NB4 (cell line): ENCODE data around the gene IRAK1.

Experiments used
- DNase-seq: peaks from one replicate; pipeline ENCODE4 v3.0.0; 2010; ENCODE audit warnings: low read depth
- H3K4me3 ChIP-seq: one replicate; pipeline ENCODE4 v1.5.1; 2011; ENCODE audit warnings: mild to moderate bottlenecking, low read depth, low read length, moderate library complexity
- CTCF ChIP-seq: IDR thresholded peaks from one replicate; pipeline ENCODE4 v1.5.1; 2012; ENCODE audit warnings: low read depth, low read length
- MAX ChIP-seq: IDR thresholded peaks from 2 replicates; pipeline ENCODE4 v1.6.1; 2011; ENCODE audit warnings: low read depth, low read length
- MYC ChIP-seq: IDR thresholded peaks from 2 replicates; pipeline ENCODE4 v1.6.1; 2011; ENCODE audit warnings: low read depth, low read length
- POLR2A ChIP-seq: IDR thresholded peaks from 2 replicates; pipeline ENCODE4 v1.6.1; 2011; ENCODE audit warnings: mild to moderate bottlenecking; ENCODE audit not compliant: insufficient read length; ENCODE audit errors: extremely low read depth

The IRAK1 gene

GRCh38 chrX:154043003-154043763 lies 23.5 kb upstream of the IRAK1 start:
- no peak overlapping the region for H3K4me3 ChIP-seq
- TF ChIP-seq CTCF (no peak), MYC (no peak), POLR2A (no peak), MAX (no peak)
- peak; percentile 48 for DNase-seq

GRCh38 chrX:154040863-154041262 lies 21.2 kb upstream of the IRAK1 start:
- TF ChIP-seq POLR2A (no peak), CTCF (no peak)
- no peak overlapping the region for H3K4me3 ChIP-seq
- no peak for DNase-seq

GRCh38 chrX:154040307-154040756 lies 20.6 kb upstream of the IRAK1 start:
- no peak overlapping the region for H3K4me3 ChIP-seq
- peak; percentile 70 for TF ChIP-seq MAX
- peak; percentile 64 for TF ChIP-seq MYC
- no peak for TF ChIP-seq POLR2A
- TF ChIP-seq CTCF, result no peak
- peak; percentile 79 for DNase-seq

GRCh38 chrX:154039577-154039976 lies 19.9 kb upstream of the IRAK1 start:
- TF ChIP-seq POLR2A (no peak), MYC (no peak), MAX (no peak), CTCF (no peak)
- DNase-seq, result no peak
- no peak overlapping the region for H3K4me3 ChIP-seq

GRCh38 chrX:154038656-154039055 lies 19.0 kb upstream of the IRAK1 start:
- DNase-seq, result no peak
- TF ChIP-seq POLR2A (no peak), MYC (no peak), CTCF (no peak), MAX (no peak)
- H3K4me3 ChIP-seq, result no peak overlapping the region

GRCh38 chrX:154037754-154038153 lies 18.1 kb upstream of the IRAK1 start:
- no peak overlapping the region for H3K4me3 ChIP-seq
- no peak for DNase-seq
- TF ChIP-seq CTCF, result no peak
- TF ChIP-seq MYC, result no peak
- TF ChIP-seq POLR2A, result no peak
- TF ChIP-seq MAX, result no peak
